ENCODE data around the gene NMUR1.

Gene NMUR1

GRCh38 chr2:231525248-231526163 lies 4.7 kb downstream of the NMUR1 start:
- DNase-seq (ENCODE audit: low read depth), result no peak

GRCh38 chr2:231524477-231525247 lies 5.6 kb downstream of the NMUR1 start:
- DNase-seq (ENCODE audit: low read depth), result no peak

GRCh38 chr2:231523451-231524285 lies 6.6 kb downstream of the NMUR1 start:
- DNase-seq (ENCODE audit: low read depth), result no peak

DNA sequence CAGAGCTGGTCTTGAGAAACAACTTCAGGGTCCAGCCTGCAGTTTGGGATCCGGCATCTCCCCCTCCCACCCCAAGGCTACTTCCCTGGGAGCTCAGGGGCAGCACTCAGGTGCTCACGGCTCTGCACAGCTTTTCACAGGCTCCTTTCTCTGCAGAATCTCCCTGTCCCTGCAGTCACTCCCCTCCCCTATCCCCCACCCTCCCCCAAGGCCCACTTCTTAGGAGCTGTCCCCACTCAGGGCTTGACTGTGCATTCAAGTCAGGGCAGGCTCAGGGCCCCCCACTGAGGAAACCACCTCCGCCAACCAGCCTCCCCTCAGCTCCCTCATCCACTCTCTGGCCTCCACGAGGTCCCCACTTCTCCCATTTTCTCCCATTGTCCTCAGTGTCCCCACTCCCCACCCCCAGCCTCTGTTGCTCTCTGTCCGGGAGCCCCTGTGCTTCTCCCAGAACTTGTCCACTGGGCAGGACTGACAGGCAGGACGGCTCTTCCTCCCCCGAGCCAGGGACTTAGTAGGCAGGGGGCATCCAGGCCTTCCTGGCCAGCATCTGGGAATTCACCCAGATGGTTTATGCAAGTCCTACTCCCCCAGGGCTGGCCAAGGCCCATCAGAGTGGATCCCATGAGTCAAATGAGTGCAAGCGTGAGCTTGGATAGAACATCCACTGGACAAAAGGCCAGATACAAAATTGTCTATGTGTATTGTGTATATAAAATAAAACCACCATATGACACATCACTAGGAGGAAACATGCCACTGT lies 7.6 kb downstream of the NMUR1 start:
- DNase-seq (ENCODE audit: low read depth), result no peak

- no peak for DNase-seq (ENCODE audit: low read depth)
These were observed 8.8 kb downstream of the NMUR1 start for GRCh38 chr2:231521443-231521842.

GRCh38 chr2:231519975-231520555 lies 10.2 kb downstream of the NMUR1 start:
- no peak for DNase-seq (ENCODE audit: low read depth)

- no peak for DNase-seq (ENCODE audit: low read depth)
These were observed 11.5 kb downstream of the NMUR1 start for GRCh38 chr2:231518771-231519170.

DNA sequence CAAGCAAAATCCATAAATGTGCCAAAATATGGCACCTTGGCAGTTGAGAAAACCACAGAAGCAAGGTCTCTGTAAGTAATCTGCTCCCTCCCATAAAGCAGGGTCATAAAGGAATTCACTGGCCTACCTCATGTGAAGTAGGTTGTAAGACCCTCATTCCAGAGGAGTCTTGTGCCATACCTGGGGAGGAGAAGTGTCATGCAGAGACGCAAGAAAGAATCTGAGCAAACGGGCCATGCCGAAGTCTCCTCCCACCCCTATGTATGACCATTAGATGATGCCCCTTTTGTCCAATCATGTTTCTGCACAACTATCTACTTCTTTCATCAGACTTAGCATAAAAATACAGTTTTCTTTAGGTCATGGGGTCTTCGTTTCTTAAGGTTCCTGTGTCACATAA lies 14.6 kb downstream of the NMUR1 start:
- no peak for DNase-seq (ENCODE audit: low read depth)

DNA sequence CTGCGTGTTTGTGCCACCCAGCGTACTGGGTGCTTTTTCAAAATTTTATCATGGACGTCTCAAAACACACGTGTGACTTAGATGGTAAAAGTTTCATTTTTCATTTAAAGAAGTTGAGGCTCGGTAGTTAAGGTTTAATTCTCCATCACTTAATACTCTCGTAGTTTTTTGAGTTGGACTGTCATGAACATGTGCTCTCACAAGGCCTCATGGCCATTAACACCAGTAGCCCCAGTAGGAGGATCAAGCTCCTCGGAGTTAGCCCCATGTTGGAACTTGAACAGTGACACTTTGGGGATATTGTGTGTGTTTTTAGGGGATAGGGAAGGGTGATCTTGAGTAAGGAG lies 15.3 kb downstream of the NMUR1 start:
- DNase-seq (ENCODE audit: low read depth), result no peak

DNA sequence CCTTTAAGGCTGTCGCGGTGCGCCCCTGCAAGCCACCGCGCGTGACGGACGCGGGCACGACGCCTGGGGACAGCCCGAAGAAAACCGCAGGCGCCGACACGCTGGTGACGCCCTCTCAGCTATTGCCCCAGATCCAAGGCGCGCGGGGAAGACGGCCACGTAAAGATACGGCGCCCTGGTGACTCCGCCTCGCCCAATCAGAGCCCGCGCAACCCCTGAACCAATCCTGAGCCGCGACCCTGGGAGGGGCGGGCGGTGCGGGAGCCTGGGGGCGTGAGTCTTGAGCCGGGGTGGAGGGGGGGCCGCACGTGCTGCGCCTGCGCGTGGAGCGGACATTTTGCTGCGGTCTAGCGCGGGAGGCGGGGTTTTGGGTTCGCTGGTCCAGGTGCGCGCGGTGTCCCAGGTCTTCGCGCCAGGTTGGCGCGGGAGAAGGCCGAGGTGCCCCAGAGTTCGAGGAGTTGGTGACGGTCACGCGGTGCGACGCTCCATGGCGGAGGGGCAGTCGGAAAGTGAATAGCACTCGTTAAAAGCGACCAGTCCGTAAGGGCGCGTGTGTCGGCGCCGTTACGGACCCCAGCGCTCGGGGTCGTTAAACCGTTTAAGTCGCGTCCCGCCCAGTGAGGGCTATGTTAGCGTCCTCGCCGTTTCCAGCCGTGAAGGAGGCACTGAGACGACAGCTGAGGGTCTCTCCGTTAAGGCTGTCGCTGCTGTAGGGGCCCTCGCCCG lies 15.9 kb downstream of the NMUR1 start:
- DNase-seq (ENCODE audit: low read depth), result peak; percentile 72

- no peak for DNase-seq (ENCODE audit: low read depth)
These were observed 16.5 kb downstream of the NMUR1 start for GRCh38 chr2:231513746-231514224.

DNA sequence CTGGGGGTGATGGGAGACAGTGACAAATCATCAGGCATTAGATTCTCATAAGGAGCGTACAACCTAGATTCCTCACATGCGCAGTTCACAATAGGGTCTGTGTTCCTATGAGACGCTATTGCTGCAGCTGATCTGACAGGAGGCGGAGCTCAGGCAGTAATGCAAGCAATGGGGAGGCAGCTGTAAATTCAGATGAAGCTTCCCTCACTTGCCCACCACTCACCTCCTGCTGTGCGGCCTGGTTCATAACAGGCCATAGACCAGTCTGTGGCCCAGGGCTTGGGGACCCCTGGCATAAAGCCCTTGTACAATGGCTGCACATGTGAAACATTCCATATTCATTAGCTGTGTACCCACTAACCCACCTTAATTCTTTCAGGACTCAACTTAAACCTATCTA lies 18.0 kb downstream of the NMUR1 start:
- DNase-seq (ENCODE audit: low read depth), result no peak

DNA sequence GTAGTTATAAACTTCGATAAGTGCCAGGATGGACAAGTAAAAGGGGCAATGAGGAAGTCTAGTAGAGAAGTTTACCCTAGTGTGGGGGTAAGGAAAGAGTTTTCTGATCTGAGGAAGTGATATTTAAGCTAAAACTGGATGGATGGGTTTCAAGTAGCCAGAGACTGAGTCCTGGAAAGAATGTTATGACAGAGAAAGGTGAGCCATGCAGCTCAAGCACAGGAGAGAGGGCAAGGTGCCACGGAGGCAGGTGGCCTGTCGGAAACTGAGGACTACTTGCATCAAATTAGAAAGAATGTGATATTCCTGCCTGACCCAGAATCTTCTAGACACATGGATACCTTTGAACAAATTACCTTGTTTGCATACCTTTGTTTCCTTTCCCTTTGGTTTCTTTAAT lies 26.5 kb downstream of the NMUR1 start:
- no peak for DNase-seq (ENCODE audit: low read depth)

GRCh38 chr2:231502596-231502995 lies 27.6 kb downstream of the NMUR1 start:
- DNase-seq (ENCODE audit: low read depth), result no peak

- no peak for DNase-seq (ENCODE audit: low read depth)
These were observed 32.6 kb downstream of the NMUR1 start for GRCh38 chr2:231497651-231498050.

- DNase-seq (ENCODE audit: low read depth), result no peak
These were observed 35.6 kb downstream of the NMUR1 start for GRCh38 chr2:231494669-231495068.

- no peak for DNase-seq (ENCODE audit: low read depth)
These were observed 39.4 kb downstream of the NMUR1 start for GRCh38 chr2:231490801-231491200.

DNA sequence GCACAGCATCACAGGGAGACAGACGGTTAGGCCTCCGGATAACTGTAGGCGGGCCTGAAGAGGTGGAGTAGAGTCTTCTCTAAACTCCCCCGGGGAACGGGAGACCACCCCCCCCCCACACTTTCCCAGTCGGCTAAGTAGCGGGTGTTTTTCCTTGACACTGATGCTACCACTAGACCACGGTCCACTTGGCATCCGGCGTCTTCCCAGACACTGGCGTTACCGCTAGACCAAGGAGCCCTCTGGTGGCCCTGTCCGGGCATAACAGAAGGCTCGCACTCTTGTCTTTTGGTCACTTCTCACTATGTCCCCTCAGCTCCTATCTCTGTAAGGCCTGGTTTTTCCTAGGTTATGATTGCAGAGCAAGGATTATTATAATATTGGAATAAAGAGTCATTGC lies 40.3 kb downstream of the NMUR1 start:
- no peak for DNase-seq (ENCODE audit: low read depth)

DNA sequence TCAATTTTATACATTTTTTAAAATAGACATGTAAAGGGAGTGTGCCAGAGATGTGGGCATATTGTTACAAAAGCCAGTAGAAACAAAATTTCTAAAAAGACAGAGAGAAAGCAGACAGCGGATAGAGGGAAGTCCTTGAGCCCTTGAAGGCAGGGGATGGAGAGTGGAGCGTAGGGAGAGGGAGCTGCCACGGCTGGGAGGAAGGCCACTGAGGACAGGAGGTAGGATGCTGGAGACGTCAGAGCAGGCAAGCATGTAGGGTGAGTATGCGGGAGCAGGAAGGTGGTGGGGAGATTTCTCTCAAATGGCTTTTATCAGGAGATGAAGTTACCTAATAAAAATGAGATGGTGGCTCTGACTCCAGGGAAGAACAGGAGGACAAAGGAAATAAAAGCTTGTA lies 41.9 kb downstream of the NMUR1 start:
- DNase-seq (ENCODE audit: low read depth), result no peak

- DNase-seq (ENCODE audit: low read depth), result no peak
These were observed 43.2 kb downstream of the NMUR1 start for GRCh38 chr2:231486851-231487596.
